Measurements from ENCODE around the gene RNF181.

- TF ChIP-seq CTCF (IDR thresholded peaks at IDR 0.05) (no peak), POLR2AphosphoS5 (IDR thresholded peaks at IDR 0.05) (no peak), POLR2A (IDR thresholded peaks at IDR 0.05) (no peak)
Observed at GRCh38 chr2:85588236-85588635, 7.3 kb upstream of the RNF181 start.
